ENCODE results near the gene RNASEH2B.

RNASEH2B gene

DNA sequence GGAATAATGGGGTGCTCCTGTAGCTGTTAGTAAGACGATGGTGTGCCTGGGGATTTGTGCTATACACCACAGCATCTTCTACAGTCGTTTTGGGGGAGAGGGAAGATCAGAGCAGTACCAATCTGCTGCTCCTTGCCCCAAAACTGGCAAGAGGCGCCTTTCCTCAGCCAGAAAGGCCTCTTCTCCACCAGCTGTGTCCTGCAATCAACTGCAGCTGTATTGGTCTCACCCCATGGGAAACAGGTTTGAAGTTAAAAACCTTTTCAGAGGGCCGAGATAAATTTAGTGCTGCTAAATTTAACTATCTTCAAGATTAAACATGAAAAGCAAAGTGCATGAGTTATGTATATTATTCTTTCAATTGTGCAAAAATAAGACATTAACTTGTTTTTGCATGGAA is 1.2 kb upstream of the RNASEH2B start:
- no peak for DNase-seq

DNA sequence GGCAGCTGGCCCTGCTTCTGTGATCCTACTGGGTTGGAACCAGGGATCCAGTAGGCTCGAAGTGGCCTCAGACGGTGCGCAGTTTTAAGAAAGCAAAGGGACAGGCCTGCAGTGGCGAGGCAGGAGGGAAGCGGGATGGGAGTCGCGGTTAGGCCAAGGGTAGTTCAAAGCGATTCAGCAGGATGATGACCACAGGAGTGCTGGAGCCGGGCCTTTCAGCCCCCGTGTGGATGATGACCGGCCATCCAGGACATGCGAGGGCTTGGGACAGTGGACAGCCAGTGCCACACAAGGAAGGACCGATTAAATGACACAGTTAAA is 854 bp downstream of the RNASEH2B start:
- DNase-seq = no peak

DNA sequence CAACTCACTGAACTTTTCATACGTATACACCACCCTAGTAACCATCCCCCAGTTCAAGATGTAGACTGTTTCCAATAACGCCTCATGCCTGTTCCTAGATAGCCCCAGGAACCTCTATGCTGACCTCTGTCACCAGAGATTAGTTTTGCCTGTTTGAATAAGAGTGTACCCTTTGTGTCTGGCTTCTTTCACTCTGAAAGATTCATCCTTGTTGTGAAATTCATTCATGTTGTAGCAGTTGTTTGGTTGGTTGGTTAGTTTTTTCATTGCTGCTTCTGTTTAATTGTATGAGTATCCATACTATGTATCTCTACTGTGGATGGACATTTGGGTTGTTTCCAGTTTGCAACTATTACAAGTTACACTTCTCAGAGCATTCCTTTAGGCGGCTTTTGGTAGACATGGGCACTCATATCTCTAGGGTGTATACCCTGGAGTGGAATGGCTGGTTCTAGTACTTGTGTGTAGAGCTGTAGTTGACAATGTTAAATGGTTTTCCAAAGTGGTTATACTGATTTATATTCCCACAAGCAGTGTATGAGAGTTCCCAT is 1.6 kb downstream of the RNASEH2B start:
- DNase-seq = no peak

DNA sequence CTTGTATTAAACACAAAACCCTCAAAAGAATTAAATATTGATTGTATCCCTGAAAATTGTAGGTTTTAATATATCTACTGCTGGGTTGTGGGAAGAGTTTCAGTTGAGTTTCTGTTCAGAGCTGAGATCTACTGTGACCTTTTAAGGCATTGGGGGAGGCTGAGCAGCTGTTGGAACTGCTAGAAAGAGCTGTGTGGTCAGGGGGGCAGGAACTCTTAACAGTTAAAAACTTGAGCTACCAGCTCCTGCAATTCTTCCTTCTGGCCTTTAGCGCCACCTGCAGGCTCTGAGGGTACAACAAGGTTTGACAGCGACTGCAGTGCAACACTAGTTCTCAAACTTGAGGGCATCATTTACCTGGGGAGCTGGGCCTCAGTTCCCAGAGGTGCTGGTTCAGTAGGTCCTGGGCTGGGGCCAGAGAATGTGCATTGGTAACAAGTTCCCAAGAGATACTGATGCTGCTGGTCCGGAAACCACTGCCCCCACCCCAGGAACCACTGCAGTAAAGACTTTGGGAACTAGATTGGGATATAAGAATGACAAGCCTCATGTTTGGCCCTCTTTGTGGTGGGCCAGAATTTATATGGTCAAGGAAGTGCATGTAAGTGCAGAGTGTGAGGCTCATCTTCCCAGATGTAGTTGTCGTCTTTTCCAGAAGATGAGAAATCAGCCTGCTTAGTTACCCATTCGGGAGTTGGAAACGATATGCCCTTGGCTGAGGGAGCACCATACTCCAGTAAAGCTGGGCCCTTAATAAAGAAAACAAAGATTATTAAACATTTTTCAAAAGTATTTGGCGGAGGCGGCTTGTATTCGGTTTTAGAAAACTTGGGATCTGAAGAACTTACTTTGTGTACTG is 2.6 kb downstream of the RNASEH2B start:
- peak; percentile 95 for DNase-seq

DNA sequence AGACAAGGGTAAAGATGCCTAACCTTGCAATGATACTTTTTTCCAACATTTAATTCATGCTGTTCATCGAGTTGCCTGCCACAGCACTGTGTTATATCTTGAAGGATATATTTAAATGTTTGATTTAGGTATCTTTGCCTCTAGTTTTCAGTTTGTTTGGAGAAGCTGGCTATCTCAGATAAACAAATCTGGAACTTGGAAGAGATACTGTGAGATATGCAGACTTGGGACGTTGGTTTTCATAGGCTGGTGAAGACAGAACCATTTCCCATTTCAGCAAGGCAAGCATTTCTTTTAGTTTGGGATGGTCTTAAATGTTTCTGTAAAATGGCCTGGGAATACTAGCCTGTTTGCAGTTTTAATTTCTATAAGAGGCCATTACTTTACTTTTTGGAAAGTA is 3.3 kb downstream of the RNASEH2B start:
- no peak for DNase-seq

DNA sequence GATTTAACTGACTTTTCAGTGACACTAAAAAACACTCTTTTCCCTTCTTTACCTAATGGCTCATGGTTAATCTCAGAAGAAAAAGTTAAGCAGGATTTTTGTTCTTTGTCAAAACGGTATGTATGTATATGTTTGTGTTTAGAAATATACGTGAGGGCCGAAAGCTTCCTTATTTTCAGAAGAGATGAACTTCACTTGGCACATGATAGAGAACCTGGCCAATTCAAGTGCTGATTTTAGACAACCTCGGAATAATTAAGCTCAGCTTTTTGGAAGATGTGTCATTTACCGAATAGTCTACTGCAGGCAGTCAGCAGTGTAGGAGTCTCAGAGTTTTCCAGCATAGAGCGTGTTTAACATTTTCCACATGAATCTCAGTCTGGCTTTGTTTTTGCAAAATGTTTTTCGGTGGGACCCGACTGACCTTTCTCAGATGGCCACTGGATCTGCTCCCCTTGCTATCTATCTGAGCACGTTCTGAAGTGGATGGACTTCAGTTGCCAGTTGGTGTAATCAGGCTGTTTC is 4.6 kb downstream of the RNASEH2B start:
- no peak for DNase-seq

DNA sequence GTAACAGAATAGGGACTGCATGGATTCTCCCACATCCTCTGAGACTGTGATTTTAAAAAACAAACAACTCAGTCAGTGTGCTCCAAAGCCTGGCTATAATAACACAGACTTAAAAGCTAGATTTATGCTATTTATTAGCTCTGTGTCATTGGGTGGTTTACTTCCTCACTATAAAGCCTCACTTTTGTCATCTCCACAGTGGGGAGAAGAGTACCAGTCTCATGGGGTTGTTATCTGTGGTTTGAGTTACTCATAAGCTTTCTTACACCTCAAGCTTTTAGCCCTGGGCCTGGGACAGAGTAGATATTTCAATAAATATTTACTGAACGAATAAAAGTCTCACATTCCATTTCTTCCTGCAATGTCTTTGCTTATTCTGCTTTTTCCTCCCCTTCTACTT is 5.3 kb downstream of the RNASEH2B start:
- DNase-seq = no peak

DNA sequence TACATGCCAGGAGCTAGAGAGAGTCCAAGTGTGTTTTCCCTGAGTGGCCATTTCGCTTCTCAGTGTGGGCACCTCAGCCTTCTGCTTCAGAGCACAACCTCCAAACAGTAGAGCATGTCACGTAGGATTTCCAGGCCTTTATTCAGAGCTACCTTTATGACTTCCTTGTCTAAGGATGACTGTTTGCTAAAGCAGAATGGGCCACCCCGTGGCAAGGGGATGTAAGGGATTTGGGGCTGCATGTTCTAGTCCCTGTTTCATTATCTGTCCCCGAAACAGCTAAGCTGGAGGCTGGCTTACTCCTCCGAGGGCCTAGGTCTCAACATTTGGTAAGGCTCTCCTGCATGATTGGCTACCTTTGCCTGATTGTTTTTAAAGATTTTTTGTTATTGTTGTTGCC is 6.0 kb downstream of the RNASEH2B start:
- DNase-seq = no peak

DNA sequence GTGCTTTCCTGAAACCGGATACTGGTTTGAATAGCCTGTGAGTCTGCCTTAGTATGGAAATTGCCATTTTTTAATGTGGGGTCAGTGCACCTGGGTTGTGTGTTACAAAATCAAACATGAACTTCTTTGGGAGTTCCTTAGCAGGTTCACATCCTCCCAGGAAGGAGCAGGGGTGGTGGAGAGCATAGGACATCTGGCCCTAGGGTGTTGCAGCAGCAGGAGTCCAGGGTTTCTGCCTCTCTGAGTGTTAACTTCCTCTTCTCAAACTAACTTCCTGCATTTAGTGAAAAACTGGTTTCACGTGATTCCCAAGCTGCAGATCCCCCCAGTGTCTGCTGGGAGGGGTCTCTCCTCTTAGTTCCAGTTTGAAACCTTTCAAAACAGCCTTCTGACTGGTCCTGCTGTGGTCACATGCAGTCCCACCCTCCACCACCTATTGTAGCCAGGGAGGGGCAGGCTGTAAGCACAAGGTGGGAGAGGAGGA is 7.2 kb downstream of the RNASEH2B start:
- DNase-seq = no peak

DNA sequence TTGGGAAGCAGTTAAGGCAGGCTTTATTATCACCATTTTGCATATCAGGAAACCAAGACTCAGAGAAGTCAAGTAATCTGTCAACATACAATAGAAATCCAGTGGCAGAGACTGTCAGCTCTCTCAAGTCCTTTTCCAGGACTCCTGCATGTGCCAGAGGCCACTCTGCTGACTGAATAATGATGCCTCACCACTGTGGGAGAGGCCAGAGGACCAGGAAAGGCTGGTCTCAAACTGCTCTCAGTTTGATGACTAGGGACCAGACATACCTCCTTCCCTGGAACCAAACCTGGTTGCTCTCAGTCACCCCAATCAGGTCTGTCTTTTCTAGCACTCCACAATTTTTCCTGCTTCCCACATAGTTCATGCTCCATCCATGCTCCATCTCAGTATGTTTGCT is 8.0 kb downstream of the RNASEH2B start:
- DNase-seq = no peak

DNA sequence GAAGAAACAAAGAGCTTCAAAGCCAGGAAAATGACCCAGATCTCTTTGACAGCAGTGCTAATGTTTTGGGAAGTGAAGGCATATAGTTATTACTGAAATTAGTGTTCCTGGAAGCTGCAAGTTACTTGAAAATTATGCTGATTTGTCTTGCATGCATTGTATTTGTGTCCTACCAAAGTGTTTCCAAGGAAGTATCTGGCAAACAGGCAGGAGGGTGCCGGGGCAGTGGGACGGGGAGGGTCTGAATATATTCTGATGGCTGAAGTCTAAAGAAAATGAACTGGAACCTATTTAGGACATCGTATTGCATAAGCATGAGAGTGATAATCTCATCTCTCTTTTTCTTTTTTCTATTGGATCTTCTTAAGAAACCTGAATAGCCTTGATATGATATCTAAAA is 9.0 kb downstream of the RNASEH2B start:
- no peak for DNase-seq

DNA sequence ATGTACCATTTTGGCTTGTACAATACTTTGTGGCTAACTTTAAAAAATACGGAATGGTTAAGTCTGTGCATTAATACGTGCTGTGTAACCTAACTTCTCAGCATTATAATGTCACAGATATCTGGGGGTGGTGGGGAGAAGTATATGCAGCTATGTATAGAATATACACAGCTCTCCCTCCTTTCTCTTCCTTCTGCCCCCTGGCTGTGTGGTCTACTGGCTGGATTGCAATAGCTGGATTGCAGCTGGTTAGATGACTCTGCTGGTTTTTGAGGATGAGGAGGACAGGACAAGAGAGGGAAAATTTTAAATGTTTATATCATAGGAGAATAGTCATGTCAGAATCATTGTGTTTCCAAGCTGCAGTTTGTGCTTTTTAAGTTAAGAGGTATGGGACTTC is 9.7 kb downstream of the RNASEH2B start:
- no peak for DNase-seq

DNA sequence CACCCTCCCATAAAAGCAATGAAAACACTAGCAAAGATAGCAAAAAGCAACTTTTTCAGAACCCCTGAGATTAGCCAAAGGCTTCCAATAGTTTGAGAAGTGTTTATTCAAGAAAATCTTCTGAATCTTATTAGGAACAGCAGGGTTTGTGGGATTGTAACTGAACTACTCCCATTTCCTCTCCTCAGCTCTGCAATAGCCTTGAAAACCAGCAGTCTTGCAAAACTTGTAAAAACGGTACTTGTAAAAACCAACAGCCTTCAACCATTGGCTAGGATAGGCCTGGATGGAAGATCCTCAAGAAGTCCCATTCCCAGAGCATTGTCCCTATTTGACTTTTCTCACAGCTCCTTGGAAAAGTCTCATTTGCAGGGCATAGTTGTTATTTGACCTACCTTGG is 12.1 kb downstream of the RNASEH2B start:
- no peak for DNase-seq

DNA sequence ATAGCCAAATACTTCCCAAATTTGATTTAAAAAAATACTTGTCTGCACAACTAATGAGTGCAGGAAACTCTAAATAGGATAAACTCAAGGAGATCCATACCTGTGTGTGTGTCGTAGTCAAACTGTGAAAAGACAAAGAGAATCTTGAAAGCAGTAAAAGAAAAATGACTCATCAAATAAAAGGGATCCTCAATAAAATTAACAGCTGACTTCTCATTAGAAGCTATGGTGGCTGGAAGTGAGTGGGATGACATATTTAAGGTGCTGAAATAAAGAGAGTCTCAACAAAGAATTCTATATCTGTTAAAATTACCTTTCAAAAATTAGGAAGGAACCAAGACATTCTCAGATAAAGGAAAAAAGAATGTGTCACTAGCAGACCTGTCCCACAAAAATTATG is 13.7 kb downstream of the RNASEH2B start:
- DNase-seq = no peak

DNA sequence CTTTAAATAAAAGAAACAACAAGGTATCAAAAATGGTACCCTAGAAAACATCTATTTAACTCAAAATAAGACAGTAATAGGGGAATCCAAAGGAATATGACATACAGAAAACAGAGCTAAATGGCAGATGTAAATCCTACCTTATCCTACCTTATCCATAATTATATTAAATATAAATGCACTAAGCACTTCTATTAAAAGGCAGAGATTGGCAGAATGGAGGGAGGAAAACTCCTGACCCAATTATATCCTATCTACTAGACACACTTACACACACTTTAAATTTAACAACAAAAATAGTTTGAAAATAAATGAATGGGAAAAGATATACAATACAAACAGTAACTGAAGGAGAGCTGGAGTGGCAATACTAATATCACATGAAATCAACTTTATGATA is 14.4 kb downstream of the RNASEH2B start:
- no peak for DNase-seq

DNA sequence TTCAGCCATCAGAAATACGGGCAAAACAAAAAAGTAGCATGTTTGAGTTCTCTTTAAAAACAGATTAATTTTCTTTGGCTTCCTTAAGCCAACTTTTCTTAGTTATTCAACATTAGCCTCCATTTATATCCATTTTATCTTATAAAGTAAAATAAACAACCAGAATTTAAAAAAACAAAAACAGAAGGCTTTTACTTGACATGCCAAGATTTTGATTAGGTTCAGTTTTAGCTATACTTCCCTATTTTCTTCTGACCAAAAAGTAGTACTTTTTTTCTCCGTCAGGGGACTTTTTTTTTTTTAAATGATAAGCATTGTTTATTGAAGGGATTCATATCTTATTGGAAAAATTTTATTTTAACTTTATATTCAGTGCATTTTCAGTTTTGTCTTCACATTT is 18.1 kb downstream of the RNASEH2B start:
- DNase-seq = no peak

DNA sequence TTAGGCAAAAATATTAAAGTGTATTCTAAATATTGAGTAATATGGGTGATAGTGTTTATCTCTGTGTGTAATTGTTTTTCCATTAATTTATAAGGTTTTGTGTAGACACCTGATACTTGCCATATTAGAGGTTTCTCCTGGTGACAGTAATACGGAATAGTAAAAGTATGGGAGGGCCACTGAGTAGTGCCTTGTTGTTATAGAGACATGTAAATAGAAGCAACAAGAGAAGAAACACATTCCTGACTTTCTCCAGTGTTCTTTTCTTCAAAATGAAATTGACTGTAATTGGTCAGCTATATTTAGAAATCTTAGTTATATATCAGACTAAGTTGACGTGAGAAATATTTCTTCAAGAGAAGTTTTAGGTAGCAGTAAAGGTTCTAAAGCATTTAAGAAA is 18.5 kb downstream of the RNASEH2B start:
- no peak for DNase-seq

DNA sequence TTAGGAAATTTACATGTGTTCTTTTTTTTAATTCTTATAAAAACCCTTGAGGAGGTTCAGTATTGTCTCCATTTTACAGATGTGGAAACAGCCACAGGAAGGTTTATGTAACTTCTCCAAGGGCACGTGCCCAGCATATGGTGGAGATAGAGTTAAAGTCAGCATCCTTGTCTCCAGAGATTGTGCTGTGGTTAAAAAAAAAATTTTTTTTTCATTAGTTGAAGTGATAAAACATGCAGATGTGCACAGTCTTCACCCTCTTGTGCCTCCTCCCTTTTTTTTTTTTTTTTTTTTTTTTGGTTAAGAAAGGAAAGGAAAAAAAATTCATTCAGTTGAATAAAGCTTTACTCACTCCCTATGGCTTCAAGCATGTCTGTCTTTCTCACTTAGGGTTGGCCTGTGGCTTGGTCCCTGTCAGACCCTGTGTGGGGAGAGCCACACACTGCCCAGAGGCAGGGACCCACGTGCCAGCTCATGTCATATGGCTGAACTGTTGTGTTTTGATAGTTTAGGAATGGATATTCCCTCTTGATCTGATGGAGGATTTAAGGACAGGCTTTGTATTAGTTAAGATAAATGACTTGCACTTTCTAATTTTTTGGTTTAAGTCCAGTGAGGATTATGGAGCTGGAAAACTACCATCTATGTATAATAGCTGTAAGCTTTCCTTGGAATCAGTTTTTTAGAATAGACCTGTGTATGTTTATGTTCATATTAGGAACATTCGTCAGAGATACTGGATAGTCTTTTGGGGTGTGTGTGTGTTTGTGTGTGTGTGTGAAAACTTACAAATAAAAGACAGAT is 19.3 kb downstream of the RNASEH2B start:
- DNase-seq = no peak

DNA sequence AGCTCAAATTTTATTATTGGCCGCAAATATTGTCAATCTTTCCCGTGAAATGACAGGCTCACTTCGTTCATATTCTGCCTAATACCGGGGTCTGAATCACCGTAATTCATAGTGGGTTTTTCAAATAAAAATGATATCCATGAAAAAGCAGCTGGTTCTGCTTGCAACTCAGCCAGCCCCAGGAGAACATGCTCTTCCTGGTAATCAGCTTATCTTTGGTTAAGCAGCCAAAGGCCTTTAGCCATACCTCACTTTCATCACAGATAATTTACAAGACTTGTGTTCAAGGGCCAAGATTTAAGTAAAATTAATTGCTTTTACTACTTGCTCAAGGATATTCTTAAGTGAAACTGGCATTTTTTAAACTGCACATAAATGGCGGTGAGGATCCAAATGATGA is 22.5 kb downstream of the RNASEH2B start:
- DNase-seq = no peak

DNA sequence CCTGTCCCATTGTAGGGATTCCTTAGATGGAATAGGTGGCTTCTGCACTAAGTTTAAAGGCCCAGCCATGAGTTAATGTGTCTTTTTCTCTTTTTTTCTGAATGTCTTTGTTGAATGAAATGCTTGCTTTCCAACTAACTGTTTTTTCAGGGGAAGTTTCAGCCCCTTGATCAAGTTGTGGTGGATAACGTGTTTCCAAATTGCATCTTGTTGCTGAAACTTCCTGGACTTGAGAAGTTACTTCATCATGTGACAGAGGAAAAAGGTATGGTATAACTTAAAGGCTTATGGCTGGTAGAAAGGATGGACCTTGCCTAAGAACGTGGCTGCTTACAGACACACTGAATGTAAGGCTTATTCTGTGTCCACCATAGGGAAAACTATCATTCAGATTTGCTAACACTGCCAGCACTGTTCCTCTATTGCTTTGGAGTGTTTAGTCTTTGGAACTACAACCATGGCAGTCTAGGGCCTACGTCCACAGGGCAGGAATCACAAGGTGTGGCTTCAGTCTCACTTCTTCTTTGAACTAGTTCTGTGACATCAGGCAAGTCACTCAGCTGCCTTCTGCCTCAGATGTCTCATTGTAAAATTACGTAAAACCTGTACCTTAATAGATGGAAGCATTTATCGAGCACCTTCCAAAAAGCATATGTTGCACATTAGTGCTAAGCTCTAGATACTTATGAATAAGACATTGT is 25.3 kb downstream of the RNASEH2B start:
- DNase-seq = no peak

DNA sequence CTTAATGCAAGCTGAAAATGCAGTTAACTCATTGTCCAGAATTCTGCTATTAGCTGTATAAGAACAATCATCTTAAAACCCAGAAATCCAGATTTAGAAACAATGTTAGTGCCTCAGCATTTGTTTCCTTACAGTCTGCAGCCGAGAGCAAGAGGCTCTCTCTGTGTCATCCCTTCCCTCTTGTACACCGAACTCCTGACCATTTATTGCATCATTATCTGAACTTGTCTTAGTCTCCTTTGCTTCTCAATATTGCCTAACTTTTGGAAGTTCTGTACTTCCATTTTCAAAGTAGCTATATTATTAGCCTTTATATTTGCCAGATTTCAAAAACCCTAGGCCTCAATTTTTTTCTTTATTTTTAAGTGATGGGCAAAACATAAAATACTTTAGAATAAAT is 27.1 kb downstream of the RNASEH2B start:
- no peak for DNase-seq

DNA sequence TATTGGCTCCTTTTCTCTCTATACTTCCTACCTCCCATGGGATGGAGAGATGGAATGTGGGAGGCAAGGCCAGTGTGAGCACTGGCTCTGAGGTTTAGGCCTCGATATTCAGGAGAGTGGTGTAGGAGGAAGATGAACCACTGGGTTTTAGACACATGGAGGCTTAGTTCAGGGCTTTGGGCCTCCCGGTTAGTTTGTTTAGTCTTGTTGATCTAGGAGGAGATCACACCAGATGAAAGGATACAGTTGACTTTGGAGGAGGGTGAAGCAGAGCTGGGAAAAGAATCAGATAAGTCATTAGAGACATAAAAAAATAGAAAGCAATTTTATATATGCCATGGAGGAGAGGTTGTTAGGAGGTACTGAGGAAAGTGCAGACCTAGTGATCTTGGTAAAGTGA is 30.9 kb downstream of the RNASEH2B start:
- no peak for DNase-seq

DNA sequence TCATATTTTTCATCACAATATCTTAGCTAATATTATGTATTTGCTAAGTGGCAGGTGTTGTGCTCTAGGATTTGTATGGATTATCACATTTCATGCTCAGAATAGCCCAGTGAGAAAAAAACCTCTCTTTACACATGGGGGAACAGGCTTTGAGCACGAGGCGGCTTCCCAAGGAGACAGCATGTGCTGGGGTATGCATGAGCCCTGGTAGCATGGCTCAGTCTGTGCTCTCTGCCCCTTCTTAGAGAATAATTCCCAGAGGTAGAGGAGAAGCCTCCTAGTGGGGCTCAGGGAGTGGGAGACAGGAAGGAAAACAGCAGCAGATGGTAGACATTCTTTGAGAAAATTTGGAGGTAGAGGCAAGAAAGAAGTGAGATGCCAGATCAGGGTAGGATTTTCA is 31.6 kb downstream of the RNASEH2B start:
- no peak for DNase-seq
